Measurements from ENCODE around the gene DGKI. TPM values are rescaled to one million over a fixed set of nuclear protein-coding genes. Genes with fewer than 3 reads are reported as not detected.

DGKI gene
- total and polyA plus RNA-seq, 4 donors: 0.01 to 0.37 (median 0.31) TPM

DNA sequence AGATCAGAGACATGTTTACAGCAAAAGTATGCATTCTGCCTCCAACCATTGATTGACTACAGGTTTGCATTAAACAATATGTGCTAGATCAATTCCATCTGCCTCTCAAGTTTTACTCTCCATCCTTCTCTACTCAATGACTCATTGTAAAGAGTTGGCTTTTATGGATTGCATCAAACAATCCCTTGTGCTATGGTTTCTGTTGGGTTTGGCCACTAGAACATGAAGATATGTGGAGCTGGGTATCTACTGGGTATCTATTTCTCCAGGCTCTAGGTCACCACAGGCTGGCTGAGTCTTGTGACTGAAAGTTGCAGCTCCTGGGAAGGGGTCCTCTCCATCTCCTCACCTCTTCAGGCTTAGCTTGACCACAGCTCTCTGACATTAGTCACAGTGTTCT, 204.7 kb downstream of the DGKI start:
- DNase-seq (ENCODE audit: low spot score): no peak
- Histone ChIP-seq H3K27ac (ENCODE audit: low read depth in 1 of 2, low read length in 2 of 2) (no peak overlapping the region), H3K4me1 (ENCODE audit: control insufficient read depth in 4 of 4, insufficient read depth in 4 of 4, low read length in 3 of 4) (no peaks in the 10 kb centered on the region), H3K9ac (ENCODE audit: low read depth in 1 of 2, low read length in 2 of 2) (no peak overlapping the region), H3K36me3 (ENCODE audit: control insufficient read depth in 4 of 4, insufficient read depth in 3 of 4, low read depth in 1 of 4, low read length in 3 of 4) (no peaks in the 10 kb centered on the region), H3K27me3 (ENCODE audit: control insufficient read depth in 4 of 4, insufficient read depth in 4 of 4, low read length in 3 of 4) (no peaks in the 10 kb centered on the region), H3K9me3 (ENCODE audit: control insufficient read depth in 4 of 4, low read length in 3 of 4) (no peaks in the 10 kb centered on the region), H3K4me3 (ENCODE audit: low read depth in 1 of 3, low read length in 3 of 3) (no peak overlapping the region)
- TF ChIP-seq, protein P1, sequence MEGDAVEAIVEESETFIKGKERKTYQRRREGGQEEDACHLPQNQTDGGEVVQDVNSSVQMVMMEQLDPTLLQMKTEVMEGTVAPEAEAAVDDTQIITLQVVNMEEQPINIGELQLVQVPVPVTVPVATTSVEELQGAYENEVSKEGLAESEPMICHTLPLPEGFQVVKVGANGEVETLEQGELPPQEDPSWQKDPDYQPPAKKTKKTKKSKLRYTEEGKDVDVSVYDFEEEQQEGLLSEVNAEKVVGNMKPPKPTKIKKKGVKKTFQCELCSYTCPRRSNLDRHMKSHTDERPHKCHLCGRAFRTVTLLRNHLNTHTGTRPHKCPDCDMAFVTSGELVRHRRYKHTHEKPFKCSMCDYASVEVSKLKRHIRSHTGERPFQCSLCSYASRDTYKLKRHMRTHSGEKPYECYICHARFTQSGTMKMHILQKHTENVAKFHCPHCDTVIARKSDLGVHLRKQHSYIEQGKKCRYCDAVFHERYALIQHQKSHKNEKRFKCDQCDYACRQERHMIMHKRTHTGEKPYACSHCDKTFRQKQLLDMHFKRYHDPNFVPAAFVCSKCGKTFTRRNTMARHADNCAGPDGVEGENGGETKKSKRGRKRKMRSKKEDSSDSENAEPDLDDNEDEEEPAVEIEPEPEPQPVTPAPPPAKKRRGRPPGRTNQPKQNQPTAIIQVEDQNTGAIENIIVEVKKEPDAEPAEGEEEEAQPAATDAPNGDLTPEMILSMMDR (IDR thresholded peaks at IDR 0.05; ENCODE audit: low read depth, low read length, missing input control): no peak
- TF ChIP-seq, protein P2, sequence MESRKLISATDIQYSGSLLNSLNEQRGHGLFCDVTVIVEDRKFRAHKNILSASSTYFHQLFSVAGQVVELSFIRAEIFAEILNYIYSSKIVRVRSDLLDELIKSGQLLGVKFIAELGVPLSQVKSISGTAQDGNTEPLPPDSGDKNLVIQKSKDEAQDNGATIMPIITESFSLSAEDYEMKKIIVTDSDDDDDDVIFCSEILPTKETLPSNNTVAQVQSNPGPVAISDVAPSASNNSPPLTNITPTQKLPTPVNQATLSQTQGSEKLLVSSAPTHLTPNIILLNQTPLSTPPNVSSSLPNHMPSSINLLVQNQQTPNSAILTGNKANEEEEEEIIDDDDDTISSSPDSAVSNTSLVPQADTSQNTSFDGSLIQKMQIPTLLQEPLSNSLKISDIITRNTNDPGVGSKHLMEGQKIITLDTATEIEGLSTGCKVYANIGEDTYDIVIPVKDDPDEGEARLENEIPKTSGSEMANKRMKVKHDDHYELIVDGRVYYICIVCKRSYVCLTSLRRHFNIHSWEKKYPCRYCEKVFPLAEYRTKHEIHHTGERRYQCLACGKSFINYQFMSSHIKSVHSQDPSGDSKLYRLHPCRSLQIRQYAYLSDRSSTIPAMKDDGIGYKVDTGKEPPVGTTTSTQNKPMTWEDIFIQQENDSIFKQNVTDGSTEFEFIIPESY (IDR thresholded peaks at IDR 0.05): no peak
- TF ChIP-seq FOXA2 (IDR thresholded peaks at IDR 0.05) (no peak), EGR1 (IDR thresholded peaks at IDR 0.05; ENCODE audit: low read depth in 2 of 2) (no peak), NR2F2 (IDR thresholded peaks at IDR 0.05) (no peak), TAF1 (conservative IDR thresholded peaks at IDR 0.05) (no peak), GABPA (IDR thresholded peaks at IDR 0.05 in 1 of 2, conservative IDR thresholded peaks at IDR 0.05 in 1 of 2) (no peak), JUND (IDR thresholded peaks at IDR 0.05) (no peak), HNF4G (IDR thresholded peaks at IDR 0.05) (no peak), HNF4A (conservative IDR thresholded peaks at IDR 0.05) (no peak), RXRA (IDR thresholded peaks at IDR 0.05) (no peak)
- TF ChIP-seq, protein P3, sequence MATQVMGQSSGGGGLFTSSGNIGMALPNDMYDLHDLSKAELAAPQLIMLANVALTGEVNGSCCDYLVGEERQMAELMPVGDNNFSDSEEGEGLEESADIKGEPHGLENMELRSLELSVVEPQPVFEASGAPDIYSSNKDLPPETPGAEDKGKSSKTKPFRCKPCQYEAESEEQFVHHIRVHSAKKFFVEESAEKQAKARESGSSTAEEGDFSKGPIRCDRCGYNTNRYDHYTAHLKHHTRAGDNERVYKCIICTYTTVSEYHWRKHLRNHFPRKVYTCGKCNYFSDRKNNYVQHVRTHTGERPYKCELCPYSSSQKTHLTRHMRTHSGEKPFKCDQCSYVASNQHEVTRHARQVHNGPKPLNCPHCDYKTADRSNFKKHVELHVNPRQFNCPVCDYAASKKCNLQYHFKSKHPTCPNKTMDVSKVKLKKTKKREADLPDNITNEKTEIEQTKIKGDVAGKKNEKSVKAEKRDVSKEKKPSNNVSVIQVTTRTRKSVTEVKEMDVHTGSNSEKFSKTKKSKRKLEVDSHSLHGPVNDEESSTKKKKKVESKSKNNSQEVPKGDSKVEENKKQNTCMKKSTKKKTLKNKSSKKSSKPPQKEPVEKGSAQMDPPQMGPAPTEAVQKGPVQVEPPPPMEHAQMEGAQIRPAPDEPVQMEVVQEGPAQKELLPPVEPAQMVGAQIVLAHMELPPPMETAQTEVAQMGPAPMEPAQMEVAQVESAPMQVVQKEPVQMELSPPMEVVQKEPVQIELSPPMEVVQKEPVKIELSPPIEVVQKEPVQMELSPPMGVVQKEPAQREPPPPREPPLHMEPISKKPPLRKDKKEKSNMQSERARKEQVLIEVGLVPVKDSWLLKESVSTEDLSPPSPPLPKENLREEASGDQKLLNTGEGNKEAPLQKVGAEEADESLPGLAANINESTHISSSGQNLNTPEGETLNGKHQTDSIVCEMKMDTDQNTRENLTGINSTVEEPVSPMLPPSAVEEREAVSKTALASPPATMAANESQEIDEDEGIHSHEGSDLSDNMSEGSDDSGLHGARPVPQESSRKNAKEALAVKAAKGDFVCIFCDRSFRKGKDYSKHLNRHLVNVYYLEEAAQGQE (IDR thresholded peaks at IDR 0.05): no peak
- TF ChIP-seq, protein P4, sequence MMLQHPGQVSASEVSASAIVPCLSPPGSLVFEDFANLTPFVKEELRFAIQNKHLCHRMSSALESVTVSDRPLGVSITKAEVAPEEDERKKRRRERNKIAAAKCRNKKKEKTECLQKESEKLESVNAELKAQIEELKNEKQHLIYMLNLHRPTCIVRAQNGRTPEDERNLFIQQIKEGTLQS (IDR thresholded peaks at IDR 0.05): no peak
- TF ChIP-seq, protein P5, sequence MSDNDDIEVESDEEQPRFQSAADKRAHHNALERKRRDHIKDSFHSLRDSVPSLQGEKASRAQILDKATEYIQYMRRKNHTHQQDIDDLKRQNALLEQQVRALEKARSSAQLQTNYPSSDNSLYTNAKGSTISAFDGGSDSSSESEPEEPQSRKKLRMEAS (IDR thresholded peaks at IDR 0.05): no peak

DNA sequence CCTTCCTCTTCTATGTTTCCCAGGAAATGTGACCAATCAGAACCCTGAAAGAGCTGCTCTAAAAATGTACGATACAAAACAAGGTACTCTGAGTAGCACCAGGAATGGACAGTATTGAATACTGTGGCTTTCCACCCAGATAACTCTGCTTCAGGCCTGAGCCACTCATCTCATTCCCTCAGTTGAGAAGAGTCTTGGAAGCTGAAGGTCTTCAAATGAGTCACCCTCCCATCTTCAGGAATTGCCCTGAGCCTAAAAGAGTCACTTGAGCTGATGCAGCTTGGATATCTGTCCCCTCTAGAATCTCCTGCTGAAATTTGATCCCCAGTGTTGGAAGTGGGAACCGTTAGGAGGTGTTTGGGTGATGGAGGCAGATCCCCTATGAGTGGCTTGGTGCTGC, 210.4 kb downstream of the DGKI start:
- no peak overlapping the region for H3K4me3 ChIP-seq (ENCODE audit: low read depth in 1 of 3, low read length in 3 of 3)
- no peak overlapping the region for H3K9ac ChIP-seq (ENCODE audit: low read depth in 1 of 2, low read length in 2 of 2)
- no peaks in the 10 kb centered on the region for H3K36me3 ChIP-seq (ENCODE audit: control insufficient read depth in 4 of 4, insufficient read depth in 3 of 4, low read depth in 1 of 4, low read length in 3 of 4)
- no peak for TF ChIP-seq TAF1 (conservative IDR thresholded peaks at IDR 0.05)
- no peak for TF ChIP-seq FOXA1 (IDR thresholded peaks at IDR 0.05)
- TF ChIP-seq, protein P1 (IDR thresholded peaks at IDR 0.05; ENCODE audit: low read depth, low read length, missing input control): no peak
- TF ChIP-seq SP1 (IDR thresholded peaks at IDR 0.05): no peak
- no peak overlapping the region for H3K27ac ChIP-seq (ENCODE audit: low read depth in 1 of 2, low read length in 2 of 2)
- 84% methylated on average over 2 of the region's 2 CpGs for WGBS
- no peaks in the 10 kb centered on the region for H3K27me3 ChIP-seq (ENCODE audit: control insufficient read depth in 4 of 4, insufficient read depth in 4 of 4, low read length in 3 of 4)
- DNase-seq (ENCODE audit: low spot score): no peak
- H3K9me3 ChIP-seq (ENCODE audit: control insufficient read depth in 4 of 4, low read length in 3 of 4): no peaks in the 10 kb centered on the region
- H3K4me1 ChIP-seq (ENCODE audit: control insufficient read depth in 4 of 4, insufficient read depth in 4 of 4, low read length in 3 of 4): no peaks in the 10 kb centered on the region
